Measurements from ENCODE around the gene HEBP1.

HEBP1 gene

DNA sequence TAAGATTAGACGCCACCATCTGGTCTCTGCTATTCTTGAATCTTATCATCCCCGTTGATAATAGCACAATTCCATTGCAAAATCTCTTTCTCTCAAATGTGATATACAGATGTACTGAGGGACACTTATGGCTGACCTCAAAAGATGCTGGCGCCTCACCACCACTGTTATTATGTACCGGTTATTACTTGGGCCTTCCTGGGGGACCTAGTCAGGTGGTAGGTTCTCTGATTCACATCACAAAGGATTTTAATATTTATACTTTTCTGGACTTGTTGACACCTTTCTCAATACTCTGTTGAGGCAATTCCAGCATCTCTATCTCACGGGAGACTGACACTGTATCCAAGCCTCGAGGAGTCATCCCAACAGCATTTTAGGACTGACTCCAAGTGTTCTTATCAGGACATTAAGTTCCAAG is 22.8 kb upstream of the HEBP1 start:
- Histone ChIP-seq H3K27me3 (ENCODE audit: insufficient read depth, low read length) (no peaks in the 10 kb centered on the region), H3K27ac (ENCODE audit: low read length) (no peak overlapping the region), H3K4me1 (ENCODE audit: insufficient read depth, low read length) (peaks cover under 1% of the 10 kb centered on the region; the same call in 1 of the 2 replicates), H3K36me3 (ENCODE audit: insufficient read depth, low read depth, low read length) (no peaks in the 10 kb centered on the region), H3K4me3 (ENCODE audit: low read length) (no peak overlapping the region), H3K9me3 (ENCODE audit: insufficient read depth, low read depth, low read length) (no peaks in the 10 kb centered on the region), H3K9ac (ENCODE audit: low read depth, low read length) (no peak overlapping the region)

DNA sequence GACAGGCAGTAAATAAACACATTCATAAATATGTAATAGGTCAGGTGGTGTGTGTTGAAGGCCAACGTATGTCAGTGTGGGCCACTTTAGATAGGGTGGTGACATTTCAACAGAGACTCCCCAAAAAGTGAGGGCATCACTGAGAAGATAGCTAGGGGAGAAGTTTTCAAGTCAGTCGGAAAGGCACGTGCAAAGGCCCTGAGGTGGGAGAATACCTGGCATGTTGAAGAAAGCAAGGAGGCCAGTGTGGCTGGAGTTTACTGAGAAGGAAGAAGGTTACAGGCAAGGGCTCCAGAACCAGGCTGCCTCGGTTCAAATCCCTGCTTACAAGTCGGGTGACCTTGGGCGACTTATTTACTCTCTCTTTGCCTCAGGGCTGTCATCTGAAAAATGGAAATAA is 11.0 kb upstream of the HEBP1 start:
- Histone ChIP-seq H3K27me3 (ENCODE audit: insufficient read depth, low read length) (no peaks in the 10 kb centered on the region), H3K36me3 (ENCODE audit: insufficient read depth, low read depth, low read length) (no peaks in the 10 kb centered on the region), H3K9me3 (ENCODE audit: insufficient read depth, low read depth, low read length) (no peaks in the 10 kb centered on the region), H3K4me3 (ENCODE audit: low read length) (no peak overlapping the region), H3K4me1 (ENCODE audit: insufficient read depth, low read length) (peaks cover under 1% of the 10 kb centered on the region; the same call in 1 of the 2 replicates), H3K9ac (ENCODE audit: low read depth, low read length) (no peak overlapping the region), H3K27ac (ENCODE audit: low read length) (no peak overlapping the region)

DNA sequence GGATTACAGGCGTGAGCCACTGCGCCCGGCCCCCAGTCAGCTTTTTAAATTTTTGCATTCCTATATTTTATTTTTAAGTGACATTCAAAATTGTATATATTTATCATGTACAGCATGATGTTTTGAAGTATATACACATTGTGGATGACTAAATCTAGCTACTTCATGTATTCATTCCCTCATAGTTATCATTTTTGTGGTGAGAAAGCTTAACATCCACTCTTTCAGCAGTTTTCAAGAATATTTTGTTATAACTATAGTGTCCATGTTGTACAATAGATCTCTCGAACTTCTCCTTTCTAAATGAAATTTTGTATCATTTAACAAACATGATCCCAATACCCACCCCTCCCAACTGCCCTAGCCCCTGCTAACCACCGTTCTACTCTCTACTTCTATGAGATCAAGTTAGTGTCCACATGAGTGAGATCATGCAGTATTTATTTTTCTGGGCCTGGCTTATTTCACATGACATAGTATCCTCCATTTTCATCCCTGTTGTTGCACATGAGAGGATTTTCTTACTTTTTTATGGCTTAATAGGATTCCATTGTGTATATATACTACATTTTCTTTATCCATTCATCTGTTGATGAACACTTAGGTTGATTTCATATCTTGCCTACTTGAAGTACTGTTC is 8.8 kb upstream of the HEBP1 start:
- no peak overlapping the region for H3K27ac ChIP-seq (ENCODE audit: low read length)
- H3K9me3 ChIP-seq (ENCODE audit: insufficient read depth, low read depth, low read length) = no peaks in the 10 kb centered on the region
- peaks cover 8% of the 10 kb centered on the region; the same call in 1 of the 2 replicates for H3K4me1 ChIP-seq (ENCODE audit: insufficient read depth, low read length)

DNA sequence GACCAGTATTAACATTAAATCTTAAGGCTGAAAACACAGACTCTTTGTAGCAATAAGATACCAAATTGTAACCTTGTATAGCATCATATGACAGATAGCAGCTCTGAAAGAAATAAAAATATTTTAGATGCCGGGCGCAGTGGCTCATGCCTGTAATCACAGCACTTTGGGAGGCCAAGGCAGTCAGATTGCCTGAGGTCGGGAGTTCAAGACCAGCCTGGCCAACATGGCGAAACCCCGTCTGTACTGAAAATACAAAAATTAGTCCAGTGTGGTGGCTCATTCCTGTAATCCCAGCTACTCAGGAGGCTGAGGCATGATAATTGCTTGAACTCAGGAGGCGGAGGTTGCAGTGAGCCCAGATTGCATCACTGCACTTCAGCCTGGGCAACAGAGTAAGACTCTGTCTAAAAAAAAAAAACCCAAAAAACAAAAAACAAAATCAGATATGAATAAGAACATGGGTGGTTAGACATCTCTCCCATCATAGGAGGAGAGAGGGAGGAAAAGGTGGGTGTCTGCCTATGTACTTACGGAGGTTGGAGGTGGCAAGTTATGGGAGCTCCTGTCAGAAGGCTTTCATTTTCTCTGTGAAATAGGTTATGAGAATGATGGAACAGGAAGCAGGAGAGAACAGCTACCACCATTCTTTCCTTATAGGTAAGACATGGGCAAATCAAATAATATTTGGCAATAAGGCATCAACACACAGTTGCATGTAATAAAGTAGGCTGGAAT is 7.6 kb upstream of the HEBP1 start:
- Histone ChIP-seq H3K4me3 (ENCODE audit: low read length) (no peak overlapping the region), H3K27me3 (ENCODE audit: insufficient read depth, low read length) (peaks cover 9% of the 10 kb centered on the region), H3K9me3 (ENCODE audit: insufficient read depth, low read depth, low read length) (no peaks in the 10 kb centered on the region), H3K4me1 (ENCODE audit: insufficient read depth, low read length) (peaks cover 8% of the 10 kb centered on the region; the same call in 1 of the 2 replicates), H3K9ac (ENCODE audit: low read depth, low read length) (no peak overlapping the region), H3K27ac (ENCODE audit: low read length) (no peak overlapping the region), H3K36me3 (ENCODE audit: insufficient read depth, low read depth, low read length) (no peaks in the 10 kb centered on the region)

More for the DNA sequence above, 8.8 kb upstream of the HEBP1 start:
- H3K4me3 ChIP-seq (ENCODE audit: low read length) = no peak overlapping the region
- H3K9ac ChIP-seq (ENCODE audit: low read depth, low read length) = no peak overlapping the region
- no peaks in the 10 kb centered on the region; the same call in 1 of the 2 replicates for H3K27me3 ChIP-seq (ENCODE audit: insufficient read depth, low read length)
- H3K36me3 ChIP-seq (ENCODE audit: insufficient read depth, low read depth, low read length) = no peaks in the 10 kb centered on the region

DNA sequence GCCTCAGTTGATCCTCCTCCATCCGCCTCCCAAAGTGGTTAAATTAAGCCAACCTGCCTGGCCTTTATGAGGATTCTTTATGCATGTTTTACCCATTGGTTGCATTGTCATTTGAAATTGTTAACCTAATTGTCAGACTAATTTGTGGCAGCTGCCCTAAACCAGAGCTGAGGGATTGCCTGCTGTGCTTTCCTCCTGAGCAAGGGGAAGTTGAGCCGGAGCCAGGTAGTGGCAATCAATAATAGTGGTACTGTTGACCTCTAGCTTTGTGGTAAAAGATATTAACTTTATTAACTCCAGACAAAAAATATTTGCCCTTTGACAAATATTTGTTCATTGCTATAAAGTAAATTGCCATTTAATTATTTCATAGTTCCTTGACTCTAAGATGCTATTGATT is 5.6 kb upstream of the HEBP1 start:
- no peaks in the 10 kb centered on the region for H3K36me3 ChIP-seq (ENCODE audit: insufficient read depth, low read depth, low read length)
- H3K27ac ChIP-seq (ENCODE audit: low read length) = no peak overlapping the region
- H3K27me3 ChIP-seq (ENCODE audit: insufficient read depth, low read length) = peaks cover 25% of the 10 kb centered on the region
- no peak overlapping the region for H3K9ac ChIP-seq (ENCODE audit: low read depth, low read length)
- no peaks in the 10 kb centered on the region for H3K9me3 ChIP-seq (ENCODE audit: insufficient read depth, low read depth, low read length)
- no peak overlapping the region for H3K4me3 ChIP-seq (ENCODE audit: low read length)
- peaks cover 13% of the 10 kb centered on the region; the same call in 1 of the 2 replicates for H3K4me1 ChIP-seq (ENCODE audit: insufficient read depth, low read length)

DNA sequence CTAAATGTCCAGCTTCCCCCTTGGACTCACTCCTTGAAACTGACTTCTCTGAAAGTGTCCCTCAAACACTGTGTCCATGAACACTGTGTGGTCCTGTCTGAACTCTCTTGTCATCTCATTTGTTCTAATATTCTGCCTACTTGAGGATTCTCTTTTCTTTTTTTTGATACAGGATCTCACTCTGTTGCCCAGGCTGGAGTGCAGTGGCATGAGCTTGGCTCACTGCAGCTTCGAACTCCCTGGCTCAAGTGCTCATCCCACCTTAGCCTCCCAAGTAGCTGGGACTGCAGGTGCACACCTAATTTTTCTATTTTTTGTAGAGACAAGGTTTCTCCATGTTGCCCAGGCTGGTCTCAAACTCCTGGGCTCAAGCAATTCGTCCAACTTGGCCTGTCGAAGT is 4.9 kb upstream of the HEBP1 start:
- H3K36me3 ChIP-seq (ENCODE audit: insufficient read depth, low read depth, low read length) = no peaks in the 10 kb centered on the region
- H3K27me3 ChIP-seq (ENCODE audit: insufficient read depth, low read length) = peaks cover 25% of the 10 kb centered on the region
- H3K4me1 ChIP-seq (ENCODE audit: insufficient read depth, low read length) = peaks cover 13% of the 10 kb centered on the region; the same call in 1 of the 2 replicates
- no peaks in the 10 kb centered on the region for H3K9me3 ChIP-seq (ENCODE audit: insufficient read depth, low read depth, low read length)
- H3K9ac ChIP-seq (ENCODE audit: low read depth, low read length) = no peak overlapping the region
- H3K4me3 ChIP-seq (ENCODE audit: low read length) = no peak overlapping the region
- no peak overlapping the region for H3K27ac ChIP-seq (ENCODE audit: low read length)

DNA sequence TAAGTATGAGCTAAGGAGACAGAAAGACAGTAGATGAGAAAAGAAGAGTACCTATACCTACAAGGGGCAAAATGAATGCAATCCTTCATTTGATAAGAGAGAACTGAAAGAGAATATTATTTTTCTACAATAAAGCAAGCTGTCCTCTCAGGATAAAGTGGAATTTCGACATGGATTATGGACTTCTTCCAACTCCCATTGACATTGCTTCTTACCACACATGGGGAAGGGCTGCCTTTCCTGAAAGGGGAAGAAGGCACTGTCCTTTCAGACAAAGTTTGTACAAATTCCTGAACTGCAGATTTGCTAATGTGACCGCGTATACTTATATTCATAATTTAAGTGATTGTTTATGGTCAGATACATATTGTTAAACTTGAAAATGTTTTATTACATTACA is 4.3 kb upstream of the HEBP1 start:
- Histone ChIP-seq H3K27ac (ENCODE audit: low read length) (no peak overlapping the region), H3K36me3 (ENCODE audit: insufficient read depth, low read depth, low read length) (no peaks in the 10 kb centered on the region), H3K9ac (ENCODE audit: low read depth, low read length) (no peak overlapping the region), H3K27me3 (ENCODE audit: insufficient read depth, low read length) (peaks cover 25% of the 10 kb centered on the region), H3K4me1 (ENCODE audit: insufficient read depth, low read length) (peaks cover 13% of the 10 kb centered on the region; the same call in 1 of the 2 replicates), H3K9me3 (ENCODE audit: insufficient read depth, low read depth, low read length) (no peaks in the 10 kb centered on the region), H3K4me3 (ENCODE audit: low read length) (no peak overlapping the region)

DNA sequence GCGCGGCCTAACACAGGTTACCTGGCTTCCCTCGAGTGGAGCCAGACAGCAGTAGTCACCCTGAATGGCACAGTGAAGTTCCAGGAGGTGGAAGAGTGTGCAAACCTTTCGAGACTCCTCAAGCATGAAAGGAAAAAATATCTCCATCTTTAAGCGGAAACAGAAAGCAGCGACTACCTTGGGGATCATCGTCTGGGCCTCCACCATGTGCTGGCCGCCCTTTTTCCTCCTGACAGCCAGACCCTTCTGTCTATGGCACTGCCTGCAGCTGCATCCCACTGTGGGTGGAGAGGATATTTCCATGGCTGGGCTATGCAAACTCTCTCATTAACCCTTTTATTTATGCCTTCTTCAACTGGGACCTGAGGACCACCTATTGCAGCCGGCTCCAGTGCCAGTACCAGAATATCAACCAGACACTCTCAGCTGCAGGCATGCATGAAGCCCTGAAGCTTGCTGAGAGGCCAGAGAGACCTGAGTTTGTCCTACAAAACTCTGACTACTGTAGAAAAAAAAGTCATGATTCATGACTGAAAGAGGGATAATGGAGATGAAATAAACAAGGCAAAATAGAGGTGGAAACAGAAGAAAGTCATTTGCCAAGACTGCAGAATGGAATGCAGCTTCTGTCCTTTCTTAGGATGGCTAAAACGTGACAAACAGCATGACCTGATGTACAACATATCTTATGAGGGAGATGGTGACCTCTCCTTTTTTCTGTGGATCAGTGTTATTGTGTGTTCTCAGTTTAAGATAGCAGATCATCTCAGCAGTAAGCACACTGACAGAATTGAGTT is 2.4 kb upstream of the HEBP1 start:
- H3K4me3 ChIP-seq (ENCODE audit: low read length) = peak overlapping the region; percentile 85; the same call in 1 of the 2 replicates
- H3K9ac ChIP-seq (ENCODE audit: low read depth, low read length) = no peak overlapping the region
- H3K4me1 ChIP-seq (ENCODE audit: insufficient read depth, low read length) = peaks cover 15% of the 10 kb centered on the region; the same call in 1 of the 2 replicates
- no peaks in the 10 kb centered on the region for H3K9me3 ChIP-seq (ENCODE audit: insufficient read depth, low read depth, low read length)
- H3K27me3 ChIP-seq (ENCODE audit: insufficient read depth, low read length) = peaks cover 25% of the 10 kb centered on the region
- H3K27ac ChIP-seq (ENCODE audit: low read length) = no peak overlapping the region
- no peaks in the 10 kb centered on the region for H3K36me3 ChIP-seq (ENCODE audit: insufficient read depth, low read depth, low read length)

DNA sequence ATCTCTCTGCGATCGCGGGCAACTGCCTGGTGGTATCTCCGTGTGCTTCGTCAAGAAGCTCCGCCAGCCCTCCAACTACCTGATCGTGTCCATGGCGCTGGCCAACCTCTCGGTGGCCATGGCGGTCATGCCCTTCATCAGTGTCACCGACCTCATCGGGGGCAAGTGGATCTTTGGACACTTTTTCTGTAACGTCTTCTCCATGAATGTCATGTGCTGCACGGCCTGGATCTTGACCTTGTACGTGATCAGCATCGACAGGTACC is 1.6 kb upstream of the HEBP1 start:
- Histone ChIP-seq H3K36me3 (ENCODE audit: insufficient read depth, low read depth, low read length) (no peaks in the 10 kb centered on the region), H3K9ac (ENCODE audit: low read depth, low read length) (peak overlapping the region; percentile 72; the same call in 1 of the 2 replicates), H3K4me1 (ENCODE audit: insufficient read depth, low read length) (peaks cover 15% of the 10 kb centered on the region; the same call in 1 of the 2 replicates), H3K27ac (ENCODE audit: low read length) (no peak overlapping the region), H3K27me3 (ENCODE audit: insufficient read depth, low read length) (peaks cover 25% of the 10 kb centered on the region), H3K4me3 (ENCODE audit: low read length) (peak overlapping the region; percentile 85), H3K9me3 (ENCODE audit: insufficient read depth, low read depth, low read length) (no peaks in the 10 kb centered on the region)

DNA sequence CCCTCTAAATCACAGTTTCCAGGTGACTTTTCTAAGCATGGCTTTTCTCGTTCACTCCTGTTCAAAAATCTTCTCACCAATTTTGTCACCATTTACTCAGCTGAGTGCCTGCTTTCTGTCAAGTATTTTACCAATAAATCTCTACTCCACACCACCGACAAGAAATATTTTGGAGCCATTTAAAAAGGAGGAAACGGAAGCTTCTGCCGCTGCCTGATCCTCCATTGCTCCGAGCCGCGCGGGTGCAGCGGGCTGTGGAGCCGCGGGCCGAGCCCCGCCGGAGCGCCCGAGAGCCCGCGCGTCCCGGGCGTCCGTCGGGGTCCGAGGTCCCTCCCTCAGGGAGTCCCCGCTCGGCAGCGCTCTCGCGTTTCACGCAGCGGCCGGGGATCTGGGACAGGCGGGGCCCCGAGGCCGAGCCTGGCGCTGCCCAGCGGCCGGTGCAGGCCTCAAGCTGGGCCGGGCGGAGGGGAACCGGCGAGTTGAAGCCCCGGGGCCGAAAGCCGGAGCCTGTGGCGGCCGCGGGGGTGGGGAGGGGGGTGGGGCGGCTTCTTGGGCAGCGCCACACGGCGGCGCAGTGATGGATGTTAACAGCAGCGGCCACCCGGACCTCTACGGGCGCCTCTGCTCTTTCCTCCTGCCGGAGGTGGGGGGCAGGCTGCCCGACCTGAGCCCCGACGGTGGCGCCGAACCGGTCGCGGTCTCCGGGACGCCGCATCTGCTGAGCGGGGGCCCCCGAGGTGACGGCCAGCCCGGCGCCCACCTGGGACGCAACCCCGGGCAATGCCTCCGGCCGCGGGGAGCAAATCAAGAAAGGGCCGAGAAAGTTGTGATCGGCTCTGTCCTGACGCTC is 1.1 kb upstream of the HEBP1 start:
- Histone ChIP-seq H3K4me3 (ENCODE audit: low read length) (peak overlapping the region; percentile 85), H3K9me3 (ENCODE audit: insufficient read depth, low read depth, low read length) (no peaks in the 10 kb centered on the region), H3K36me3 (ENCODE audit: insufficient read depth, low read depth, low read length) (no peaks in the 10 kb centered on the region), H3K9ac (ENCODE audit: low read depth, low read length) (peak overlapping the region; percentile 72; the same call in 1 of the 2 replicates), H3K27me3 (ENCODE audit: insufficient read depth, low read length) (peaks cover 25% of the 10 kb centered on the region), H3K4me1 (ENCODE audit: insufficient read depth, low read length) (peaks cover 15% of the 10 kb centered on the region; the same call in 1 of the 2 replicates), H3K27ac (ENCODE audit: low read length) (no peak overlapping the region)

DNA sequence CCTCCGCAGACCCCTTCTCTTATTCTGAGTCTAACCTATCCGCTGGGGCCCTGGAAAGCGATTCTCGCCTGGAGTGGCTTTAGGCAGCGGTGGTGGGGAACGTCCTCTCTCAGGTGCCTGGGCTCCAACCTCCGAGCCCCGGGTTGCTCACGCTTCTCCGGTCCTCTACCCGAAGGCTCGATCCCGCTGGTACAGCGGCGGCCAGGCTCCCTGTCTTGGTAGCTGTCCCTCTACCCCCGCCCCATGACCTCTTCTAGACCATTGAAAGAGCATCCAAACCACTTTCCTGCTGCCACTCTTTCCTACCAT is 505 bp upstream of the HEBP1 start:
- Histone ChIP-seq H3K4me1 (ENCODE audit: insufficient read depth, low read length) (peaks cover 10% of the 10 kb centered on the region; the same call in 1 of the 2 replicates), H3K27me3 (ENCODE audit: insufficient read depth, low read length) (peaks cover 25% of the 10 kb centered on the region), H3K9me3 (ENCODE audit: insufficient read depth, low read depth, low read length) (no peaks in the 10 kb centered on the region), H3K27ac (ENCODE audit: low read length) (no peak overlapping the region), H3K4me3 (ENCODE audit: low read length) (peak overlapping the region; percentile 85), H3K9ac (ENCODE audit: low read depth, low read length) (peak overlapping the region; percentile 72; the same call in 1 of the 2 replicates), H3K36me3 (ENCODE audit: insufficient read depth, low read depth, low read length) (no peaks in the 10 kb centered on the region)
